GM23338 (cell line): ENCODE measurements around the gene KBTBD12. TPM values are rescaled to one million over a fixed set of nuclear protein-coding genes. Genes with fewer than 3 reads are reported as not detected.
A peak's percentile ranks its signal among the peaks of the same experiment; 100 is the strongest.

Experiments used
- ATAC-seq: fragments of 200-7000 bp; cut with Tn5 transposase; 3 replicates; pipeline ENCODE4 v1.9.1; 2020
- DNase-seq: peaks from one replicate; pipeline ENCODE4 v3.0.0-alpha.2; 2015; ENCODE audit warnings: low spot score
- H2AFZ ChIP-seq: fragments of 200-600 bp; sonication (generic); 2 replicates; pipeline ENCODE4 v1.8.0; 2016; ENCODE audit warnings: antibody characterized with exemption, mild to moderate bottlenecking, moderate library complexity
- H3F3A ChIP-seq: fragments of 200-600 bp; sonication (generic); replicated peaks from 2 replicates; pipeline ENCODE4 v1.8.0; 2017; ENCODE audit warnings: antibody characterized with exemption, mixed run types, low read depth
- H3K27ac ChIP-seq: fragments of 200-600 bp; sonication (generic); 2 replicates; pipeline ENCODE4 v1.6.1; 2016; ENCODE audit warnings: low read depth
- H3K27me3 ChIP-seq: fragments of 200-600 bp; sonication (generic); 2 replicates; pipeline ENCODE4 v1.8.0; 2016; ENCODE audit warnings: mild to moderate bottlenecking, mixed run types, moderate library complexity; ENCODE audit not compliant: insufficient read depth
- H3K36me3 ChIP-seq: fragments of 200-600 bp; sonication (generic); 2 replicates; pipeline ENCODE4 v1.8.0; 2016; ENCODE audit warnings: mild to moderate bottlenecking; ENCODE audit not compliant: insufficient read depth
- H3K4me1 ChIP-seq: fragments of 200-600 bp; sonication (generic); 2 replicates; pipeline ENCODE4 v1.8.0; 2016; ENCODE audit warnings: mild to moderate bottlenecking, moderate library complexity; ENCODE audit not compliant: insufficient read depth
- H3K4me2 ChIP-seq: fragments of 200-600 bp; sonication (generic); 2 replicates; pipeline ENCODE4 v1.7.1; 2017; ENCODE audit warnings: mixed run types
- H3K4me3 ChIP-seq: fragments of 200-600 bp; sonication (generic); 2 replicates; pipeline ENCODE4 v1.6.1; 2016; ENCODE audit warnings: mixed run types
- H3K79me2 ChIP-seq: fragments of 200-600 bp; sonication (generic); replicated peaks from 2 replicates; pipeline ENCODE4 v1.8.0; 2017; ENCODE audit warnings: mild to moderate bottlenecking; ENCODE audit not compliant: insufficient read depth
- H3K9me2 ChIP-seq: fragments of 200-600 bp; sonication (generic); 2 replicates; pipeline ENCODE4 v1.8.0; 2017; ENCODE audit not compliant: insufficient read depth
- H4K20me1 ChIP-seq: fragments of 200-600 bp; sonication (generic); replicated peaks from 2 replicates; pipeline ENCODE4 v1.8.0; 2017; ENCODE audit warnings: mild to moderate bottlenecking; ENCODE audit not compliant: insufficient read depth
- H3K27ac Mint-ChIP-seq: 2 replicates; pipeline ENCODE4 v1.8.0; 2020; ENCODE audit warnings: inconsistent platforms, mild to moderate bottlenecking, moderate library complexity, mixed read lengths
- H3K27me3 Mint-ChIP-seq: 3 replicates; pipeline ENCODE4 v1.8.0; 2022; ENCODE audit warnings: low read depth, mild to moderate bottlenecking, moderate library complexity, mixed read lengths, inconsistent platforms; ENCODE audit not compliant: insufficient read depth, poor library complexity
- H3K36me3 Mint-ChIP-seq: 3 replicates; pipeline ENCODE4 v1.8.0; 2021; ENCODE audit warnings: low read depth, mild to moderate bottlenecking, inconsistent platforms, moderate library complexity, mixed read lengths
- H3K4me1 Mint-ChIP-seq: 3 replicates; pipeline ENCODE4 v1.8.0; 2020; ENCODE audit warnings: mild to moderate bottlenecking, inconsistent platforms, mixed read lengths
- H3K4me3 Mint-ChIP-seq: 3 replicates; pipeline ENCODE4 v1.8.0; 2021; ENCODE audit warnings: moderate library complexity, mild to moderate bottlenecking, inconsistent platforms, mixed read lengths
- H3K9me3 Mint-ChIP-seq: 3 replicates; pipeline ENCODE4 v1.8.0; 2020; ENCODE audit warnings: moderate library complexity, mild to moderate bottlenecking, inconsistent platforms, mixed read lengths
- CREB1 ChIP-seq: fragments of 250-450 bp; sonication (Bioruptor Pico); IDR thresholded peaks from 2 replicates; pipeline ENCODE4 v1.5.0; 2020; ENCODE audit warnings: low read depth, mild to moderate bottlenecking, moderate library complexity
- CTCF ChIP-seq, 2 experiments: fragments of 200-600 bp in 1 of 2; sonication (generic) in 1 of 2; conservative IDR thresholded peaks; 2 replicates each; pipeline versions ENCODE4 v1.5.1 to v1.6.1; 2016 to 2017; ENCODE audit warnings: antibody characterized with exemption in 2 of 2, low read depth in 2 of 2, mild to moderate bottlenecking in 2 of 2, moderate library complexity in 1 of 2
- ETS1 ChIP-seq: IDR thresholded peaks from 2 replicates; pipeline ENCODE4 v1.6.1; 2016; ENCODE audit warnings: antibody characterized with exemption
- EZH2 ChIP-seq: fragments of 200-600 bp; sonication (generic); IDR thresholded peaks from one replicate; pipeline ENCODE4 v1.8.0; 2017; ENCODE audit warnings: antibody characterized with exemption, mild to moderate bottlenecking, low read depth; ENCODE audit not compliant: unreplicated experiment
- POLR2AphosphoS5 ChIP-seq: IDR thresholded peaks from 2 replicates; pipeline ENCODE4 v1.6.1; 2016; ENCODE audit warnings: antibody characterized with exemption, low read depth
- REST ChIP-seq: IDR thresholded peaks from one replicate; pipeline ENCODE4 v1.6.1; 2018; ENCODE audit warnings: antibody characterized with exemption; ENCODE audit not compliant: unreplicated experiment
- polyA plus RNA-seq: library from polyadenylated mRNA; unstranded; fragments of >200 nt; fragmentation: Nextera tagmentation; extraction: Ambion mirVana; gene quantifications from 2 replicates; pipeline ENCODE4 v1.2.1, GENCODE V29; 2016
- total RNA-seq: library from RNA; depleted of rRNA; stranded (reverse); fragments of >200 nt; shearing (Covaris generic); gene quantifications from 2 replicates; pipeline ENCODE4 v1.2.3, GENCODE V29; 2014

Gene KBTBD12
- total and polyA plus RNA-seq, 2 experiments from 2014 or later, result 0.53 to 0.69 TPM

GRCh38 chr3:127999509-128000106 lies 84.6 kb downstream of the KBTBD12 start (continued):
- TF ChIP-seq ETS1 (no peak), POLR2AphosphoS5 (no peak), EZH2 (no peak), CTCF (conservative IDR thresholded peaks at IDR 0.05; ENCODE audit: low read depth in 2 of 2) (no peak), CREB1 (no peak)

- H4K20me1 ChIP-seq, result no peaks in the 10 kb centered on the region
- H3K27ac ChIP-seq, result no peak overlapping the region
- no peak overlapping the region for H3K4me3 Mint-ChIP-seq
- peak overlapping the region; percentile 91 for H2AFZ ChIP-seq
- peaks cover 8% of the 10 kb centered on the region for H3K27me3 Mint-ChIP-seq
- H3F3A ChIP-seq, result 0 out of 2 replicates have a peak, but pooled peaks cover 7% of the 10 kb centered on the region
- no peak for TF ChIP-seq REST
- no peaks in the 10 kb centered on the region for H3K36me3 ChIP-seq
- H3K36me3 Mint-ChIP-seq, result no peaks in the 10 kb centered on the region
- H3K4me3 ChIP-seq, result no peak overlapping the region
- DNase-seq (peak; percentile 55), ATAC-seq (peak; percentile 76)
- no peaks in the 10 kb centered on the region for H3K79me2 ChIP-seq
- no peaks in the 10 kb centered on the region for H3K27me3 ChIP-seq
- no peak overlapping the region for H3K27ac Mint-ChIP-seq
- peaks cover 14% of the 10 kb centered on the region for H3K4me1 Mint-ChIP-seq
- H3K4me2 ChIP-seq, result no peak overlapping the region; the same call in 1 of the 2 replicates
- peaks cover 13% of the 10 kb centered on the region for H3K4me1 ChIP-seq
- no peaks in the 10 kb centered on the region for H3K9me3 Mint-ChIP-seq
- no peaks in the 10 kb centered on the region for H3K9me2 ChIP-seq
Measured at GRCh38 chr3:128001576-128001975, 86.5 kb downstream of the KBTBD12 start.

- Histone ChIP-seq H2AFZ (0 out of 2 replicates have a peak overlapping the region, but pooled peaks have one; percentile 47), H3K9me2 (no peaks in the 10 kb centered on the region), H3K79me2 (no peaks in the 10 kb centered on the region), H3K4me1 (peaks cover 19% of the 10 kb centered on the region), H3K27ac (no peak overlapping the region), H3K27me3 (no peaks in the 10 kb centered on the region), H3K4me2 (no peak overlapping the region), H3F3A (0 out of 2 replicates have a peak, but pooled peaks cover 9% of the 10 kb centered on the region), H3K36me3 (no peaks in the 10 kb centered on the region), H4K20me1 (no peaks in the 10 kb centered on the region), H3K4me3 (no peak overlapping the region)
- peaks cover 4% of the 10 kb centered on the region for H3K27me3 Mint-ChIP-seq
- H3K4me1 Mint-ChIP-seq, result peaks cover 22% of the 10 kb centered on the region
- no peak overlapping the region for H3K4me3 Mint-ChIP-seq
- H3K9me3 Mint-ChIP-seq, result no peaks in the 10 kb centered on the region
- no peak for ATAC-seq
- no peak overlapping the region for H3K27ac Mint-ChIP-seq
- H3K36me3 Mint-ChIP-seq, result no peaks in the 10 kb centered on the region
- DNase-seq, result no peak
- no peak for TF ChIP-seq CREB1
Measured at GRCh38 chr3:128004661-128005060, 89.6 kb downstream of the KBTBD12 start.
